ENCODE measurements around the gene SCEL.
"Not testable (repeated sequence)": the region's sequence is repeated elsewhere in the genome, so short reads cannot be mapped to it uniquely, and the experiment has no call there.

Gene SCEL

DNA sequence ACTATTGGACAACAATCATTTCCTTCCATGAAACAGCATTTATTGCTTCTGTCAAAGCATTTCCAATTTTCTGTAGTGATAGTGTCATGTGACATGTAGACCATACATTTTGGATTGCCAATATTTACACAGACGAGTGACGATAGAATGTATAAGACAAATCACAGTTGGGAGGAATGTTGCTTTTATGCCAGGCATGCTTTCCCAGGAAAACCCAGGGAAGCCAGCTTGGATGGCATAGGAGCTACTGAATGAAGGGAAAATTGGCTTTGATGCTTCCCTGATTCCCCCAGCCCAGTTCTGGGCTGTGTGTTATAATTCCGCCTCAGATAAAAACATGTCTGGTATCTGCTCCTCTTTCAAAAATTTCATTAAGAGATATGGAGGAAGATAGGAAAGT, 22.5 kb downstream of the SCEL start:
- DNase-seq (ENCODE audit: low read depth): no peak

DNA sequence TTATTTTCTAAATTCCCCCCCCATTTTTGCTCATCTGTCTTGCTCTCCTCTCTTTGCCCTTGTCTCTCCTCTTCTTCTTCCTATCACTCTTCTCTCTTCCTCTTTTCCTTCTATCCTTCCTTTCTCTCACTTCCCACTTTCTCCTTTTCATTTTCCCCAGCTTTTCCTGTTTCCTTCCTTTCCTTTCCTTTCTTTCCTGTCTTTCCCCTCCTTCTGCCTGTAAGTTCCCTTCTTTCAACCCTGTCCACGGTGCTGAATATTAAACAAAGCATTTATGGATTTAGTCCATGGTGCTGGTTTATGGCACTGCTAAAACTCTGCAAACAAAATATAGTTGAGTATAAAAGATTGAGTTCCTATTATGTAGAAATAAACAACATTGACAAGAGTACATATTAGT, 27.6 kb downstream of the SCEL start:
- DNase-seq (ENCODE audit: low read depth): no peak

DNA sequence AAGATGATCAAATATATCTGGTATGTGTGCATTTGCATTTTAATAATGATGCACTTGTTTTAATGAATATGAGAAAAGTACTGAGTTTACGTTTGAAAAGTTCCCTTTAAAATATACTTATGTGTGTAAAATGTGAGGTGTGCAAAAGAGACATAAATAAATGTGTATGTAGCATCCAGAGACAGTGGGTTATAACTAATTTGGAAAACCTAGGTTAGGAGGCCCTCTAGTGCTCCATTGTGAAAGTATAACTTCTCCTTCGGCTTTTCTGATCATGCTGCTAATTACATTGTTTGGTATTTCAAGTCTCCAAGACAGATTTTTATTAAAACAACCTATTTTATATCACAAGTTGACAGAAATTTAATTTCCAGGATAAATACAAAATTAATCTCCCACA, 30.1 kb downstream of the SCEL start:
- no peak for DNase-seq (ENCODE audit: low read depth)

DNA sequence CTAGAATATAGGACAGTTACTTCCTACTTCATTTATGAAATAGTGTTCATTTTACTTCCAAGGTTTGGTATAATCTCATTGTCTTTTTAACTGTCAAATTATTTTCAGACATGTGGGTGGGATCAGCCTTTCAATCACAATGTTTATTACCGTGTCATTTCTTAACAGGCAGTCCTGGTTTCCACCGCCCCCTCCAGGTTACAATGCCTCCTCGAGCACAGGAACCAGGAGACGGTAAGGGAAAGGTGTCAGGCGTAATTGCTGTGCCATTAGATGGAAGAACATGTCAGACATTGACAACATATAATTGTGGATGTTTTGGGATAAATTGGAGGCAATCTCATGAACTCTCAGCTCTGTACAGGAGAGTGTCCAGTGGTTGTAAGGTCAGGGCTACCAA, 36.5 kb downstream of the SCEL start:
- no peak for DNase-seq (ENCODE audit: low read depth)

DNA sequence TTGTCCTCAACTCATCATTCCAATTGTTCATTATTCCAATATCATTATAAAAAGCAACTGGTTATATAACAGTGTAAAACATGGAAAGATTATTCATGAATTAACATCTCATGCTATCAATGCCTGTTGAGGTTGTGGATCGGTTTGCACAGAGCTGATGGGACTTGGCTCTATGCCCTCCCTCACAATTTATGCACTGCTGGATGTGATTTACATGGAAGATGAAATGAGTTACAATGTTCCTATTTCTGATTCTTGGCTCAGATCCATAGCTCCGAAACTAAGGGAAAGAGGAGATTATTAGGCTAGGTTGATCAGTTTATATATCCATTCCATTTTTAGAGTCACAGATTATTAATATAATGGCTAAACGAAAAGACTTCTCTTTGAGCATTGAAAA, 38.6 kb downstream of the SCEL start:
- no peak for DNase-seq (ENCODE audit: low read depth)

DNA sequence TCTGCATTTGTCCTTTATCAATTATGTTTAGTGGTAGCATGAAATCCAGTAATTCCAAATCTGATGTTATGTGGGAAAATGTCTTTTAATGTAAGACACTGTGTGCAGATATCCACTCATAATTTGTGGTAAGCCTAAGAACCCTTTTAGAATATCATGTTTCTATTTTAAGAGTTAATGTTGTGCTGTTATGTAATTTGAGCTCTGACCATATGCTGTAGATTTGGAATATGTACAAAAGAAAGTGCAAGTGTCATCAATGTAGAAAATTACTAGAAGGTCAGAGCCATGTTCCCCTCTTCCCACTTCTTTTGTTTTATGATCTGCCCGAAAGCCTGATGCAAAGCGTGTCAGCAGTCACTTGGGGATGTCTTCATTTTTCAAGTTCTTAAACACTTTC, 44.5 kb downstream of the SCEL start:
- no peak for DNase-seq (ENCODE audit: low read depth)

DNA sequence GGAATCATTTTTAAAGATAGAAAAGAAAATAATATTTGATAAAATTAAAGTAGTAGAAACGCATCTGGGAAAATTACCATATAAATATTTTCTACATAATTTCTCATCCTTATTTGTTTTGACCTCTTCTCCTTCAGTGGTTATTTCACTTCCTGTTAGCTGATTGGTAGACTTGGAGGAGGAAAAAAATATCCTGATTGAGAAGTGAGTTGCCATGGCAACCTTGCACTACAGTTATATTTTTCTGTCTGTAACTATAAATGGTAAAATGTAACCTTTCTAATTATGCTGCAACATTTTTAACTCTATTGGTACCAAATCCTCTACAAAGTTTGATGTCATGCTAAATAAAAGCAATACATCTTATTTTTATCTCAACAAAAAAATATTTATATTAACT, 45.2 kb downstream of the SCEL start:
- DNase-seq (ENCODE audit: low read depth): no peak

DNA sequence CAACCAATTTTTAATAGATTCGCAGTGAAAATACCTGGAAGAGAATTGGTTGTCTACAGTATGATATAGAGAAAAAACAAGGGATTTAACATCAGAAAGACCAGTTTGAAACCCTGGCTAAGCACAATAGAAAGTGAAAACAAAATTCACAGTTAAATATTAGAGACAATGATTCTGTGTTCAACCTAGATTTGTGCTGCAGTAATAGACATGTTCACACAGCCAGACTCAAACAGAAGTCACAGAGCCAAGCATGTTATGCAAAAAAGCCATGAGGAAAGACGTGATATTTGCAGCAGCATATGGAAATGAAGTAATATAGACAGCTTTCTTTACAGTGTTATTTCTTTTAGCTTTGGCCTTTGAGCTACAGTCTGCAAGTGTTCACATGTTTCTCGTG, 48.1 kb downstream of the SCEL start:
- DNase-seq (ENCODE audit: low read depth): no peak

DNA sequence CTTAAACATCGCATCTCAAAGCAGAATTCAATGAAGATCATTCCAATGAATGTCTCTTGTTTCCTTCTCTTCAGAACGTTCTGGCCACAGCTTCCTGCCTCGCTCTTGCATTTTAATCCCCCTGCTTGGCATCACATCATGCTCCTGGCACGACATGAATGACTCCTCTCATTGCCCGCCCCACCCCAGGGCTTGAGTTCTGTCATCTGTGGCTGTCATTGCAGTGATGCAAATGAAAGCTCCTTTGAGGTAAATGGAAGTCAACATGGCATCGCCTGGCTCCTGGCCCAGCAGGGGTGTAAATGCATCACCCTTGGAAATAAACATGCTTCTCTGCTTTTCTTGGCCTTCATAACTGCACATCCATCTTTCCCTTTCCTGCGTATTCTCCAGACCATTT, 48.6 kb downstream of the SCEL start:
- no peak for DNase-seq (ENCODE audit: low read depth)

DNA sequence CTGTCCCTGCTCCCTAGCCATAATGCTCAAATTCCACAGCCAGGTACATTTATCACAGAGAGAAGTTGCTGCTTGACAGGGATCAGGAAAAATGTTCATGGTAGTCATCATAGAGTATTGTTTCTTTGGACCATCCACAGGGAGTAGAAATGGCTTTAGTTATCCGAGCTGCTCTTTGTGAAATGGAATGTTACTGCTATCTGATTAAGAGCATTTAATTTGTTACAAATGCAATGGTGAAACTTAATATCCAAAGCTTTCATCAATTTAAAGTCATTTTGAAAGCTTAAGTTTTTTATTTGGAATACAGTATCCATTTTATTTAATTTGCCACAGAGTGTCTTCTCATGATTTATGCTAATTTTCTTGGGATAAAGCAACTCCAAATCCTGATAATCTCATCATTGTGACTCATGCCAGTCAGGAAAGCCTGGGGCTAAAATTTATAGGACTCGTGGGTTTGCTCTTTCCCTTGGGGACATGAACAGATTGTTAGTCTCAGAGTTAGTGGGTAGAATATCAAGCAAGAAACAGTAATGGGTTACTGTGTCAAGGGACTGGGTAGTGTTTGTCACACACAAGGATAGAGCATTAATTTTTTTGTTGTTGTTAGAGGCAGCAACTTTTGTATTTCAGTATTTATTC, 59.8 kb downstream of the SCEL start:
- DNase-seq (ENCODE audit: low read depth): no peak

DNA sequence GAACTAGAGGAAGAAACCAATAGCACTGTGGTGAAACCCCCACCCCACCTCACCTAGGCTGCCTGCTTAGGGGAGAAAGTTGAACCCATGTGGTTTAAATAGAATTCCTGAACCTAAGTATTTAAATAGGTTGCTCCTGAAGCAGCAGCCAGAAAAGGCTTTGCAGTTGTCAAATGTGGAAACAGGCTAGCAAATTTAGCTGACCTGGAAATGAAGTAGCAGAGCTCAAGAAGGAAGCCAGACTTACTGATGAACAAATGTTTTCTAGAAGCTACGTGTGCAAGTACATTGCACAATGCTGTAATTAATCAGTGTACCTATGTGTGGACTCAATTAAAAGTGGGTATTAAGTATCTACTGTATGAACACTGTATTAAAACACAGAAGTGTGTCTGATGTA, 61.3 kb downstream of the SCEL start:
- no peak for DNase-seq (ENCODE audit: low read depth)

DNA sequence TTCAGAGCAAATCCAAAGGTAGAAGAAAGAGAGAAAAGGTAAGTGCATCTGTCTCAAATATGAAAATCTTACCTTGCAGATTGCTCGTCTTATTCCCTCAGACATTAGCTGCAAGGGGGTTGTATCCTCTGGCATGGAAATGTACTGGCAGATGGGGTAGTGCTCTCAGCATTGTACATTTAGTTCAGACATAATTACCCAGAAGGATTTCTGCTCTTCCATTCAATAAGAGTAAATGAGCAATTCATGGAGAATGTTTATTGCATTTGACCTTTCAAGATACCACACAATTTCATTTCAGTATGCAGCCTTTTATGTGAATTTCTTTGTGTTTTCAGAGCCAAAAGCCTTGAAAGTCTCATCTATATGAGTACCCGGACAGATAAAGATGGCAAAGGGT, 63.8 kb downstream of the SCEL start:
- no peak for DNase-seq (ENCODE audit: low read depth)

DNA sequence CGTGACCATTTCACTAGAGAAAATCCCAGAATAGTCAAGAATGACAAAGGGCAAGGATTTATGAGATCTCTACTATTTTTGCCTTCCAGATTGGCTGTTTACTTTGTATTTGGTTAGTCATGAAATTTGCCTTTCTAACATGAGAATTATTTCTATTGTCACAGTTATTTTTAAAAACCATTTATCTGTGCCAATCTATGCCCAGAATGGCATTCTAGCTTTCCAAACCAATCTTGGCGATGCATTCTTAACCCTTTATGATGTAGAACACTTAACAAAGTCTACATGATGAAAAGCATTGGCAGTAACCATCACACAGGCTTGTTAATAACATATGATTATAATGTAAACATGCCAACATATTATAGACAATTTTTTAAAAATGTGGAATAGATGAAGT, 65.2 kb downstream of the SCEL start:
- DNase-seq (ENCODE audit: low read depth): no peak

DNA sequence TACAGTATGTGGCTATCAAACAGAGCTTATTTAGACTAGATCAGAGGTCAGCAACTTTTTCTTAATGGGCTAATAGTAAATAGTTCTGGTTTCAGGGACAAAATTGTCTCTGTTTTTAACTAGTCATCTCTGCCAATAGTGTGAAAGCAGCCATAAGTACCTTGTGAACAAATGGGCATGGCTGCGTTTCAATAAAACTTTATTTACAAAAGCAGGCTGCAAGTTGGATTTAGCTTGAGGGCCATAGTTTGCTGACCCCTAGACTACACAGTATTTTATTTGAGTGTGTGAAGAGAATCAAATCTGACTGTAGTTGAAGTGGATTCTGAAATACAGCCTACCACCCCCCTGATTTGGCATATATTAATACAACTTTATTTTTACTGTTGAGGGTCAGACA, 75.6 kb downstream of the SCEL start:
- DNase-seq (ENCODE audit: low read depth): no peak

DNA sequence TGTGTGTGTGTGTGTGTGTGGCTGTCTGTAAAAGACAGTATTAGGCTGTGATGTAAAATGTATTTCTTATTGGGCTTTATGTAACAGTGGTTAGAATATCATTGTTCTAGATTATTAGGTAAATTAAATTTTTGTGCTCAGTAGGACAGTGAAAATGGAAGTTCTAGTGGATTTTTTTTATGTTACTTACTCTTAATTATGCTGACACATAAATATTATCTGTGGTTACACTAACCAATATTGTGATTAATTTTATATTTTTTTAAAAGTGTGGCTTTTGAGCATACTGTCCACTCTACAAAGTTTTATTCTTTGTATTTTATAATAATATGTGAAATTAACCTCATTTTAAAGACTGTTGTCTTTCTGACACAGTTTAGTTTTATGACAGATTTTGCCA, 80.5 kb downstream of the SCEL start:
- DNase-seq (ENCODE audit: low read depth): no peak

DNA sequence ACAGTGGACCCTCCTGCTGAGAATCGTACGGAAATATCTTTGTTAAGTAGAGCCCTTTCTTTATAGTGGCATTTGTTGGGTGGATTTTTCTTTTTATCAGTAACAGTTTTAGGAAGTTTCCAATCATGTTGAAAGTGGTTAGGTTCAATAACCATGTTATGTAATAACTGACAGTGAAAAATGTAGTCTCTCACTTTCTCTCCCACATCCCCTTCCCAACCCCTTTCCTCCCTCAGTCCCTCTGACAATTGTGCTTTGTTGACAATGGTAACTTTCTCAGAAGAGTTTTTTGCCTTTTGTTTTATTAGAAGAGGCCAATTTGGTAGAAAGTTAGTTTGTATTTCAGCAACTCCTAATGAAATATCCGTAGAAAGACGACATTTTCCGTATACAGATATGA, 84.1 kb downstream of the SCEL start:
- no peak for DNase-seq (ENCODE audit: low read depth)

DNA sequence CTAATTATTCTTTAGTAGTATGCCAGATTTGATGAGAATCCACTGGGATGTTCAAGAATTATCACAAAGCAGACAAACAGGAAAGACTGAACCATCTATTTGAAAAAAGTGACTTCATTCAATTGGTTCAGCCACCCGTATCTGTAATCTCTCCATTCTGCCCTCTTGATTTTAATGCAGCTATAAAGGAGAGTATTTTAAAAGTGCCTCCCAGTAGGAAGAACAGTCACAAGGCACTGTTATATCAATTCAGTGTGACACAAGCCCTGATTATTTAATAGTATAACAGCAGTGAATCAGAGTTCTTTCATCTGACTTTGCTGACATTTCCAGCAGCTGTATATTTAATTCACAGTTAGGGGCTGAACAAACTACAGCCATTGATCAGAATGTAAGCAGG, 84.6 kb downstream of the SCEL start:
- DNase-seq (ENCODE audit: low read depth): no peak

DNA sequence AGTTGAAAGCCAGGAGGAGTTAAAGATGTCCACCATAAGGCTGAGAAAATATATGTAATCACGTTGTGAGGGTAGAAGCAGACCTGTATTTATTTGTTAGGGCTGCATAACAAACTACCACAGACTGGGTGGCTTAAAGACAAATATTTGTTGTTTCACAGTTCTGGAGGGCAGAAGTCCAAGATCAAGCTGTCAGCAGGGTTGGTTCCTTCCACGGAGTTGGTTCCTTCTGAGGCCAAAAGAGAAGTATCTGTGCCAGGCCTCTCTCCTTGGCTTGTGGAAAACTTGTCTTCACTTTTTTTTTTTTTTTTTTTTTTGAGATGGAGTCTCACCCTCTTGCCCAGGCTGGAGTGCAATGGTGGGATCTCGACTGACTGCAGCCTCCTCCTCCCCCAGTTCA, 88.3 kb downstream of the SCEL start:
- no peak for DNase-seq (ENCODE audit: low read depth)

DNA sequence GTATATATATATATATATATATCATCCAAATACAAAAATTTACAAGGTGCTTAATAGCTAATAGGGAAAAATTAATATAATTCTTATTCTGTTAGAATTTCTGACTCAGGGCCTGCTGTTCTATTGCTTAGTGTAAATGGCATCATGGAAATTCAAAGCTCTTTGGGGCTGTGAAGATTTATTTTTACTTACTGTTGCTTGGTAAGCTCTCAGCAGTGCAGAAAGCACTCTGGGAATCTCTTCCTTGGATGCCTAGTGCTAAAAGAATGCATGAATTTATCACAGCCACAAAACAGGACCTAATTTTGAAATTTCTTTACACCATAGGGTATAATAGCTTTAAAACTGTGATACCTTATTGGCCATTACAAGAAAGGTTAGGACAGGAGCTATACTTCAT, 92.7 kb downstream of the SCEL start:
- no peak for DNase-seq (ENCODE audit: low read depth)

DNA sequence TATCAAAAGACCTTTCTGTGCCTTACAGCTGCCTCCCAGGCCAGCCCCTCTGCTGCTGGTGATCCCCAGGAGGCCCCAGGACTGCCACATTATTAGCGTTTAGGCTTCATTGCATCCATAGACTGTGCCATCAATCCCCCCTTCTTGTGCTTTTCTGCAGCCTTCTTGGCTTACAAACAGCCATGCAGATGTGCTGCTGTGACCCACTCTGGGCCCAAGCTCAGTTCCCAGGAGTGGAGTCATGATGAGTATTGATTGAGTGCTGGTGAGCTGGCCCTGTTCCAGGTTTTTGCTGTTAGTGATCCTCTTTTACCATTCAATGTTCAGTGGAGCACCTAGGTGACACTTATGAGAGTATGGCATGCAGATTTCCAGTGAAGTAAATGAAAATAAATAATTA, 102.1 kb downstream of the SCEL start:
- DNase-seq (ENCODE audit: low read depth): no peak

DNA sequence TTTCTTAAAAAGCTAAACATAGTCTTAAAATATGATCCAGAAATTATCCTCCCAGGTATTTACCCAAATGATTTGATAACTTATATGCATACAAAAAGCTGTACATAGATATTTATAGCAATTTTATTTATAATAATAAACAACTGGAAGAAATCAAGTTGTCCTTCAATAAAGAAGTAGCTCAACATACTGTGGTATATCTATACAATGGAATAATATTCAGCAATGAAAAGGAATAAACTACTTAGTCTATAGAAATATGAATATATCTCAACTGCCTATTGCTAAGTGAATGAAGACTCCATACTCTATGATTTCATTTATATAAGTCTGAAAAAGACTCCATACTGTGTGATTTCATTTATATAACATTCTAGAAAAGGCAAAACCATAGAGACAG, 114.9 kb downstream of the SCEL start:
- no peak for DNase-seq (ENCODE audit: low read depth)

DNA sequence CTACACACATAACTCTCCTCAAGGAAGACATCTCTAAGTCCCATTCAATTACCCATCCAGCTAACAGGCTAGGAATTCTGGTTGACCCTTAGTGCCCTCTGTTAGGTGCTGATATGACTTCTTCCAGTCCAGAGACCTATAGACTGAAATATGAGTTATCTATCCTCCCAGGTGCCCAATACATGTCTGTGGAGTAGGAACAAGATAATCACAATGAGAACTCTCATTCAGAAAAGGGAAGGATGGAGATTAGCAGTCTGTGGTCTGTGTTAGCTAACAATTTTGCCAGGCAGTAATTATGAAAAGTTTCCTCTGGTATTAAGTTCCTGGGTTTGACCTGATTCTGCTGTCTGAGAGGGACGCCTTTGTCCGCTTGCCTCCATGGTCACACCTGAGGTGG, 117.8 kb downstream of the SCEL start:
- no peak for DNase-seq (ENCODE audit: low read depth)

DNA sequence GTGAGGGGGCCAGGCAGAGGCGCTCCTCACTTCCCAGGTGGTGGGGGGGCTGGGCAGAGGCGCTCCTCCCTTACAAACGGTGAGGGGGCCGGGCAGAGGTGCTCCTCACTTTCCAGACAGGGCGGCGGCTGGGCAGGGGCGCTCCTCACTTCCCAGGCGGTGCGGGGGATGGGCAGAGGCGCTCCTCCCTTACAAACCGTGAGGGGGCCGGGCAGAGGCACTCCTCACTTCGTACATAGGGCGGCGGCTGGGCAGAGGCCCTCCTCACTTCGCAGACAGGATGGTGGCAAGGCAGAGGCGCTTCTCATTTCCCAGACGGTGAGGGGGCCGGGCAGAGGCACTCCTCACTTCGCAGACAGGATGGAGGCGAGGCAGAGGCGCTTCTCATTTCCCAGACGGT, 124.5 kb downstream of the SCEL start:
- not testable (repeated sequence) for DNase-seq (ENCODE audit: low read depth)

DNA sequence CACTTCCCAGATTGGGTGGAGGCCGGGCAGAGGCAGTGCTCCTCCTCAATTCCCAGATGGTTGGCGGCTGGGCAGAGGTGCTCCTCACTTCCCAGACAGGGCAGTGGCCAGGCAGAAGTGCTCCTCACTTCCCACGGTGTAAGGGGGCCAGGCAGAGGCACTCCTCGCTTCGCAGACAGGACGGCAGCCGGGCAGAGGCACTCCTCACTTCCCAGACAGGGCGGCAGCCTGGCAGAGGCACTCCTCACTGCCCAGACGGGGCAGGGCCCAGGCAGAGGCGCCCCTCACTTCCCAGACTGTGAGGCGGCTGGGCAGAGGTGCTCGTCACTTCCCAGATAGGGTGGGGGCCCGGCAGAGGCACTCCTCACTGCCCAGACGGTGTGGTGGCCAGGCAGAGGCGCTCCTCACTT, 125.3 kb downstream of the SCEL start:
- DNase-seq (ENCODE audit: low read depth): no peak

DNA sequence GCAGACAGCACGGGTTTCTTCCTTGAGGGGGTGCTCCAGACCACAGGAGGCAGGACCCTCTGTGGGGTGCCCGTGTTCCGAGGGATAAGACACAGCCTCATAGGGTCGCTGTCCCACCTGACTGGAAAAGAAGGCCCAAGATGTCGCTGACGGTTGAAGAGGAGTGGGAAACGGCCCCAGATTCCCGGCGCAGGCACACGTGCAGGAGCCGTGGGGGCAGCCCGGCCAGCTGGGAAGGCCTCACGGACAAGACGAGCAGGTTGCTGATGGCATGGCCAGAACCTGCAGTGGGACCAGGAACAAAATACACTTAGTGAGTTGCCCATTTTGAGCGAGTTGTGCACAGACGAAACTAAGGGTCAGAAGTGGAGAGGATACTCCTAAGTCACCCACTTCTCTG, 126.8 kb downstream of the SCEL start:
- DNase-seq (ENCODE audit: low read depth): not testable (repeated sequence)

Data from stimulated activated CD8-positive, alpha-beta memory T cell treated with anti-CD3 and anti-CD28 coated beads, Interleukin-12 subunit alpha, Interleukin-12 subunit beta, amount 100 ng/mL, for 1 hour (primary cell).